Body of pancreas (tissue), 4 donors: ENCODE measurements around the gene RAB1A.

Experiments used
- POLR2A ChIP-seq, 3 donors: fragments of 450-650 bp; IDR thresholded peaks; one replicate each; pipeline ENCODE4 v1.6.1; 2016; ENCODE audit warnings: antibody characterized with exemption in 3 of 3, mild to moderate bottlenecking in 2 of 3
- TF ChIP-seq, protein P1 (sequence below), 7 experiments: fragments of 450-650 bp in 4 of 7; fragments of 200-600 bp in 3 of 7; sonication (generic) in 3 of 7; IDR thresholded peaks; one replicate each; pipeline ENCODE4 v1.5.1; 2016 to 2019; ENCODE audit warnings: antibody characterized with exemption in 7 of 7

GRCh38 chr2:65159261-65159660, 29.4 kb upstream of the RAB1A start:
- TF ChIP-seq, protein P1, sequence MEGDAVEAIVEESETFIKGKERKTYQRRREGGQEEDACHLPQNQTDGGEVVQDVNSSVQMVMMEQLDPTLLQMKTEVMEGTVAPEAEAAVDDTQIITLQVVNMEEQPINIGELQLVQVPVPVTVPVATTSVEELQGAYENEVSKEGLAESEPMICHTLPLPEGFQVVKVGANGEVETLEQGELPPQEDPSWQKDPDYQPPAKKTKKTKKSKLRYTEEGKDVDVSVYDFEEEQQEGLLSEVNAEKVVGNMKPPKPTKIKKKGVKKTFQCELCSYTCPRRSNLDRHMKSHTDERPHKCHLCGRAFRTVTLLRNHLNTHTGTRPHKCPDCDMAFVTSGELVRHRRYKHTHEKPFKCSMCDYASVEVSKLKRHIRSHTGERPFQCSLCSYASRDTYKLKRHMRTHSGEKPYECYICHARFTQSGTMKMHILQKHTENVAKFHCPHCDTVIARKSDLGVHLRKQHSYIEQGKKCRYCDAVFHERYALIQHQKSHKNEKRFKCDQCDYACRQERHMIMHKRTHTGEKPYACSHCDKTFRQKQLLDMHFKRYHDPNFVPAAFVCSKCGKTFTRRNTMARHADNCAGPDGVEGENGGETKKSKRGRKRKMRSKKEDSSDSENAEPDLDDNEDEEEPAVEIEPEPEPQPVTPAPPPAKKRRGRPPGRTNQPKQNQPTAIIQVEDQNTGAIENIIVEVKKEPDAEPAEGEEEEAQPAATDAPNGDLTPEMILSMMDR (IDR thresholded peaks at IDR 0.05): no peak
- TF ChIP-seq POLR2A (IDR thresholded peaks at IDR 0.05): no peak
